RWPE1 (cell line): ENCODE results near the gene ZNF292.
A peak's percentile ranks its signal among the peaks of the same experiment; 100 is the strongest.

Experiments
- CTCF ChIA-PET: fragments of 350-600 bp; sonication (Branson Sonifier 250); formaldehyde crosslinking; extraction: SDS; loops from one replicate; lab custom pipeline; 2021; lab: Yijun Ruan, JAX
- POLR2A ChIA-PET: fragments of 400-600 bp; formaldehyde crosslinking; extraction: SDS; loops from one replicate; lab custom pipeline; 2020; ENCODE audit warnings: antibody characterized with exemption; ENCODE audit not compliant: low non-redundant PET; lab: Yijun Ruan, JAX
- DNase-seq: peaks from one replicate; pipeline ENCODE4 v3.0.0; 2012; ENCODE audit warnings: low spot score
- H3K27ac ChIP-seq: fragments of 450-650 bp; 2 replicates; pipeline ENCODE4 v1.5.1; 2017
- TF ChIP-seq, protein P1 (sequence below): fragments of 450-650 bp; conservative IDR thresholded peaks from 2 replicates; pipeline ENCODE4 v1.5.1; 2017; ENCODE audit warnings: low read depth, mild to moderate bottlenecking

ZNF292 gene

DNA sequence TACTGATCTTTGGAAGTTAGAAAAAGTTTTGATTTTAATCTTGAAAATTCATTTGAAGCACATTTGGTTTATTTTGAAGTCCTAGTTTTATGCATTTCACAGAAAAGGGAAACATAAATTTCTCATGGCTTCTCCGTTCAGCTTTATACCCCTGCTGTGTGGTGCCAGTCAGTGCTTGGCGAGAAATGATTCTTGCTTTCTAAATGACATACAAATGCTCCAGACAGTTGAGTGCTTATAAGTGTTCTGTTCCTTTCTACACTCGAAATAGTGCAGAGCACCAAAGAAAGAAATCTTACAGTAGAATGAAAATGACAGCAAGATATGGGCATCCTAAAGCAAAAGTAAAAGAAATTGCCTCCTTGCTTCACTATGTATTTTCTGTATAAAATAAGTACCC lies 9.0 kb upstream of the ZNF292 start:
- DNase-seq = no peak
- TF ChIP-seq, protein P1, sequence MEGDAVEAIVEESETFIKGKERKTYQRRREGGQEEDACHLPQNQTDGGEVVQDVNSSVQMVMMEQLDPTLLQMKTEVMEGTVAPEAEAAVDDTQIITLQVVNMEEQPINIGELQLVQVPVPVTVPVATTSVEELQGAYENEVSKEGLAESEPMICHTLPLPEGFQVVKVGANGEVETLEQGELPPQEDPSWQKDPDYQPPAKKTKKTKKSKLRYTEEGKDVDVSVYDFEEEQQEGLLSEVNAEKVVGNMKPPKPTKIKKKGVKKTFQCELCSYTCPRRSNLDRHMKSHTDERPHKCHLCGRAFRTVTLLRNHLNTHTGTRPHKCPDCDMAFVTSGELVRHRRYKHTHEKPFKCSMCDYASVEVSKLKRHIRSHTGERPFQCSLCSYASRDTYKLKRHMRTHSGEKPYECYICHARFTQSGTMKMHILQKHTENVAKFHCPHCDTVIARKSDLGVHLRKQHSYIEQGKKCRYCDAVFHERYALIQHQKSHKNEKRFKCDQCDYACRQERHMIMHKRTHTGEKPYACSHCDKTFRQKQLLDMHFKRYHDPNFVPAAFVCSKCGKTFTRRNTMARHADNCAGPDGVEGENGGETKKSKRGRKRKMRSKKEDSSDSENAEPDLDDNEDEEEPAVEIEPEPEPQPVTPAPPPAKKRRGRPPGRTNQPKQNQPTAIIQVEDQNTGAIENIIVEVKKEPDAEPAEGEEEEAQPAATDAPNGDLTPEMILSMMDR = no peak
- no peak overlapping the region for H3K27ac ChIP-seq
- ChIA-PET POLR2A (no interaction called here), CTCF (no interaction called here)

DNA sequence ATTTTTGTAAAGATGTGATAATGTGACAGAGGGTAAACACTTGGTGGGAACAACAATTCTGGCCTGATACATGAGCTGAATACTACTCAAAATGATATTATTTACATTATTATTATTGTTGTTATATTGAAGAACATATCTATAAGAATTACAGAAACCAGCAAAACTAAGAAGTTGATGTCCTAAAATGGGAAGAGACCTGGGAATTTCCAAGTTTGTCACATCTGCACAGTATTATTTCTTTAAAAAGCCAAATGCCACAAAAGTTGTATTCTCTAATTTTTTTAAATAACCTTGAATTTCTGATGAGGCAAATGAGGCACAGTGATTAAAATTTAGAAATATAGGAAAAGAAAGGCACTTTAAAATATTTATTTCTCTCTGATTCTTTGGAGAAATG lies 5.0 kb upstream of the ZNF292 start:
- TF ChIP-seq, protein P1 = no peak
- ChIA-PET CTCF (no interaction called here), POLR2A (no interaction called here)
- no peak for DNase-seq
- H3K27ac ChIP-seq = no peak overlapping the region

DNA sequence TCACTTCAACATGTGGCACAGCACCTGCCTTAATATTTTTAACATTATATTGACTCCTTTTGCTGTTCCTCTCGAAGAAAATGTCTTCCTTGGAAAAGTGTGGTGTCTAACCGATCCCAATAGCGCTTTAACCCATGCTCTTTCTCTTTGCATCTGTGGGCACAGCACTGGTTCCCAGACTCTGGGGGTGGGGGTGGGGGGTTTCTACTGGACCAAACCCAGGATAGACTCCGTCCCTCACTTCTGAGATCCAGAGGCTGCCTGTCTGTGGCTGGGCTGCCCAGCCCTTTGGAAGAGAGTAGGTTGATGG lies 3.9 kb upstream of the ZNF292 start:
- ChIA-PET POLR2A (no interaction called here), CTCF (no interaction called here)
- TF ChIP-seq, protein P1 = no peak
- peak overlapping the region; percentile 79 for H3K27ac ChIP-seq
- DNase-seq = no peak

DNA sequence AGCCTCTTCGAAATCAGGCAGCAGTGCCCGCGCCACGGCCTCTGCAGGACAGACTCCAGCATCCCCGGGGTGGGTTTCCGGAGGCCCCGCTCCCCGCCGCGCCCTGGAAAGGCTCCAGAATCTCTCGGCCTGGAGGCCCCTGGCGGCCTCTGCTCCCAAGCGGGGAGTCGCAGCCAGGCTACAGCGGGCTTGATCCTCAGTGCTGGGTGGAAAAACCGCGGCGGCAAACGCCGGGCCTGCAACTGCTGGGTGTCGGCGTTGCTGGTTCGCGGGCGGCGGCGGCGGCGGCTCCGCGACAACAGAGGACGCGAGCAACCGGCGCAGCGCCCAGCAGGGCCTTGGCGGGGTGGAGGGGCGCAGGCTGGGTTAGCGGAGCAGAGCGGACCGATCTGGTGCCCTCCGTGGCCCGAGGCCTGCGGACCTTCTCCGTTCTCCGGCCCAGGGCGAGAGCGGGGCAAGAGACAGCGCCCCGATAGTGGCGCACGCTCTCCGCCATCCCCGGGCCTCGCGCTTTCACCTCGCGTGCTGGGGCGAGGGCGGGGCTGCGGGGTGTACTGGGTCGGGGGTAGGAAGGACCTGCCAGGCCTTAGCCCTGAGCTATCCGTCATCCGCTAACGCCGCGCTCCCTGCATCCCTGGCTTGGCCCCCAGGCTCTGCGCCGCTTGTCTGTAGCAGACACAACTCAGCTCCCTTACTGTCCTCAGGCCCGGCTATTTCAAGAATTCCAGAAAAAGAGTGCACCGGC lies 3.4 kb upstream of the ZNF292 start:
- DNase-seq = peak; percentile 8
- POLR2A ChIA-PET = no interaction called here
- peak overlapping the region; percentile 79 for H3K27ac ChIP-seq
- CTCF ChIA-PET = no interaction called here
- TF ChIP-seq, protein P1 = no peak

DNA sequence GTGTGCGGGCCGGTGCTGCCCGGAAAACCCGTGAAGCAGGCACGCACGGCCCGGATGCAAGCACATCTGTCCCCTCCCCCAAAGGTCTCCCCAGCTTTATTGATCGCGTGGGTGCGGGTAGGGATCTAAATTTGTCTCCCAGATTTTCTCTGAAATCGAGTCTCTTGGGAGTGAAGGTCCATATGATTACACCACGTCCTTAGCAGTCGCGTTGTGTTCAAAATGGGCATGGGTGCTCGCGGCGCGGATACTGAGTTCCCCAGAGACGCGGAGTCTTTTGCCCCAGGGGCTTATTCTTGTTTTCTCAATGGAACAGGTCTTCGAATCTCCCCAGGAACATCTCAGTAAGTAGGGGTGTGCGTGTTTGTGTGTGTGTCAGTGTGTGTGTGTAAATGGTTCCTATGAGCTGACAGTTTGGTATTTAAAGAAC lies 2.8 kb upstream of the ZNF292 start:
- TF ChIP-seq, protein P1 = no peak
- POLR2A ChIA-PET = no interaction called here
- CTCF ChIA-PET = no interaction called here
- H3K27ac ChIP-seq = peak overlapping the region; percentile 79
- no peak for DNase-seq

DNA sequence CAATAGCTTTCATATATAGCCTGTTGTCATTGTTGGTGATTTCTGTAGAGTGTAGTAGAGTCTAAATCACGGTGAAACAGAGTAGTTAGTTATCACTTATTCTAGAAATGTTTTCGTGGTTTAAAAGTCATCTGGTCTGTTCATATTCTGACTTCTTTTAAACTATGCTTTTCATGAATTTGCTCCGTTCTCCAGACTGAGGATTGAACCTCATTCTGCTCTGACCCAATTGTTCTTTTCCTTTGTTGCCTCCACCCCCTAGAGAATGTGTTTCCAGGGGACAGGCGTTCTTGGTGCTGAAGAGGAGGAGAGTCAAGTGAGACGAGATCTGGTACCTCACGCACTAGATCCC lies 748 bp upstream of the ZNF292 start:
- ChIA-PET CTCF (no interaction called here), POLR2A (no interaction called here)
- peak overlapping the region; percentile 95 for H3K27ac ChIP-seq
- TF ChIP-seq, protein P1 = no peak
- no peak for DNase-seq
